Endometrial microvascular endothelial cells (primary cell): ENCODE data around the gene ENTPD8. TPM values are rescaled to one million over a fixed set of nuclear protein-coding genes. Genes with fewer than 3 reads are reported as not detected.
"Not testable (repeated sequence)": the region's sequence is repeated elsewhere in the genome, so short reads cannot be mapped to it uniquely, and the experiment has no call there.

ENCODE experiments used
- in situ Hi-C: cut with HindIII; loops from 2 replicates; pipeline ENCODE4 v1.10.0; 2017; ENCODE audit warnings: low sequenced_read_pairs, low pct_unique_long_range_greater_than_20kb; ENCODE audit errors: inconsistent ontology term
- total RNA-seq: library from RNA; depleted of rRNA; stranded (reverse); fragments of >200 nt; gene quantifications from one replicate; pipeline ENCODE4 v1.2.3, GENCODE V29; 2015; ENCODE audit errors: inconsistent ontology term

Gene ENTPD8
- total RNA-seq, 1 donor from 2014 or later, result not detected

DNA sequence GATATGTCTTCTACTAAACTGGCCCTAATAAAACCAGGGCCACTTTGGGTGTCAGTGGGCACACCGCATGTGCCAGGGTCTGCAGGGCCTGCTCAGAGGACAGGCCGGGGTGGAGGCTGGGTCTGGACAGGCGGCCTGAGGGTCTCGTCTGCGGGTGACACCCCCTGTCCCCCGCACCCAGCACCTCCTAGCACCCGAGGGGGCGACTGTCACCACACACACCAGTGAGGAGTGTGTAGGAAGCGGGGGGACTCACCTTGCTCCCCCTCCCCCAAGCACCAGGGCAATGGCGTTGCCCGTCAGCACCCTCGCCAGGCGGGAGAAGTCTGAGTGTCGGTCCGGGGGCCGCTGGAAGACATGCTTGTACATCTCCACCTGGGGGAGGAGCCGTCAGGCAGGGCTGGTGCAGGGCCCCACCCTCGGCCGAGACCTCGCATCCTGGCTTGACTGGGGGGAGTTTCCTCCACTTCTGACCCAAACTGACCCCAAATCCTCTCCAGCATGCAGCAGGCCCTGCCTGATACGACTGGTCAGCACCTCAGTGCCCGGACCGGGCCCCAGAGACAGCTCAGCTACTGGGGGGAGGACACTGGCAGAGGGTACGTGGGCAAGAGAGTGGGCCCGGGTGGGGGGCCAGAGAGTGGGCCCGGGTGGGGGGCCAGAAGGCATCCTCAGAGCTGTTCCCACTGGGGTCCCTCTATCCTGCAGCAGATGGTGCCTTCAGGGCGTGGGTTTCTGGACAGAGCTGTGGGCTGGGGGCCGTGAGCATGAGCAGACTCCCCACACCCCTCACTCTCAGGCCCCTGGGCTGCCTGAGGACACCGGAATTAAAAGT lies 36.8 kb upstream of the ENTPD8 start:
- in situ Hi-C loops, result no loop called here

DNA sequence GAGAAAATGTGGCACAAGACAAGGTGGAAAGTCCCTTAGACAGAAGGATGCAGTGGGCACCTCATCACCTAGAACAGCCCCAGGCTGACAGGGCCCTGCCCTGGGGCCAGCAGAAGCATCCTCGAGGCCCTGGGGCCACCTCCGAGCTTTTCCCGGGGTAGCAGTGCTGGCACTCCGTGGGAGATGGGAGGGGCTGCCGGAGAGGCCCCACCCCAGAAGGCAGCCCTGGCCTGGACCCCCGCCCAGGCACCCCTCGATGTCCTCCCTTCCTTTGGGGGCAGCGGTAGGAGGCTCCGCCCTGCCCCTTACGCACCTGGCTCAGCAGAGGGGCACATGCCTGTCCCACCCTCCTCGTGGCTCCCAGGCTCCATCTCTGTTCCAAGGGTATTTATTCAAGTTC lies 35.7 kb upstream of the ENTPD8 start:
- in situ Hi-C loops, result no loop called here

DNA sequence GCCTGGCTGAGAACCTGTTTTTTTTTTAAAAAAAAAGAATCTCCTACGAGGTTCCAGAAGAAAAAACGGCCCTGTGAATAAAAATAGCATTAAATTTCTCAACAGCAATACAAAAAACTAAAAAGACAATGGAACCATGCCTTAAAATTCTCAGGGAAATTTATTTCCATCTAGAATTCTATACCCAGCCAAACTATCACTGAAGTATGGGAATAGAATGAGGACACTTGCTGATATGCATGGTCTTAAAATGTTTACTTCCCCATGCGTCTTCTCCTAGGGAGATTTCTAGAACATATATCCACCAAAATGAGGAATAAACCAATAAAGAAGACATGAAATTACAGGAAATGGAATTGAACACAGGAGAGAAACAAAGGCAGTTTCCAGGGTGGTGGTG lies 34.5 kb upstream of the ENTPD8 start:
- in situ Hi-C loops, result no loop called here

DNA sequence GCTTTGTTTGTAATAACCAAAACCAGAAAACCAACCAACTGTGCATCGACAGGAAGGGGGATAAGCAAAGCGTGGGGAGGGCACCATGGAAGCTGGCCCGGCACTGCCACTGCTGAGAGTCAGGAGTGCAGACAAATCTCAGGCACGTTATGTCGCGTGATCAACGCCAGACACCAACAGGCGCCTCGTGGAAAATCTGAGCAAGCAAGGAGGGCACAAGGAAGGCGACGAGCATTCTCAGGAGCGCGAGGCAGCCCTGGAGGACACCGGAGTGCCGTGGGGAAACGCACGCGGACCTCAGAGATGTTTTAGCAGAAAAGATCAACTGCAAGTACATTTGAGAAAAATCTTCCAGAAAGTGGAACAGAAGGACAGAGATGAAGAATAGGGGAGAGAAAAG lies 33.1 kb upstream of the ENTPD8 start:
- in situ Hi-C loops, result no loop called here

DNA sequence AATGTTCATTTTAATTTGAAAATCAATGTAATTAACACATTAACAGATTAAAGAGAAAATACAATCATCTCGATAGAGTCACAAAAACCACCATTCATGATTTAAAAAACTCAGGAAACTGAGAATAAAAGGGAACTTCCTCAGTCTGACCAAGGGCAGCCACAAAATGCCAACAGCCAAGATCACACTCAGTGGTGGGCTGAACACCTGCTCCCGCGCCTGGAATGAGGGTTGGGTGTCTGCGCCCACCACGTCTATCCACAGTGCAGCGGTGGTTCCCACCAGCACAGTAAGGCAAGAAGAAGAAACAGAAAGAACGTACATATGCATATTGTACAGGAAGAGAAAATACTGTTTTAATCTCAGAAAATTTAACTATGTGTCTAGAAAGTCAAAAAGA lies 29.6 kb upstream of the ENTPD8 start:
- in situ Hi-C loops, result no loop called here

DNA sequence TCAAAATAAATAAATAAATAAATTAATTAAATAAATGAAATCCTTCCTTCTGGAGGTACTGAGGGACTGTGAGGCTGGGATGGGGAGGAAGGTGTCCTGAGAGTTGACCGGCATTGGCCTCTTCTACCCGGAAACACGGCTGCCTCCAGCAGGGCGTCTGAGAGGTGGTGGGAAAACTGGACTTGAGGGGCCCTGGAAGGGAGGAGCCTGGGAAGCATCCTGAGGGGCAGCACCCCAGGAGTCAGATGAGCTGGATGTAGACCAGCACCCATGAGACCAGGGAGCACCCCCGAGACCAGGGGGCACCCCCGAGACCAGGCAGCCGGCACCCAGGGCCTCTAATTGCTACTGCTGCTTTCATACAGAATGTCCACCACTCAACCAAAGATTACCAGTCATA lies 26.7 kb upstream of the ENTPD8 start:
- in situ Hi-C loops, result no loop called here

DNA sequence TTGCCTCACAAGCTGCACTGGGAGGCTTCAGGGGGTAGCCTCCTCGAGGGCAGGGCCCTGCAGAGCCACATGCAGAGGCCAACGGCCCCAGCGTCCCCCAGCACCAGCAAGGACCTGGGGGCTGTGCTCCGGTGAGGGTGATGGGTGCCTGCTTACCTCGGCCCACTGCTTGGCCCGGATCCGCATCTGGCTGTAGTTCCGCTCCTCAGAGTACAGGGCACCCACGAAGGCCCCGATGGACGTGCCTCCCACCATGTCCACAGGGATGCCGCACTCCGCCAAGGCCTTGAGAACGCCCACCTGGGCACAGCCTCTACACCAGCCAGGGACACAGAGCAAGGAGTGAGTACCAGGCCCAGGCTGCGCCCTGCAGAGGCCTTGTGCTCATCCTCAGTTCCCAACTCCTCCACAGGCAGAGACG lies 26.0 kb upstream of the ENTPD8 start:
- in situ Hi-C loops, result no loop called here

DNA sequence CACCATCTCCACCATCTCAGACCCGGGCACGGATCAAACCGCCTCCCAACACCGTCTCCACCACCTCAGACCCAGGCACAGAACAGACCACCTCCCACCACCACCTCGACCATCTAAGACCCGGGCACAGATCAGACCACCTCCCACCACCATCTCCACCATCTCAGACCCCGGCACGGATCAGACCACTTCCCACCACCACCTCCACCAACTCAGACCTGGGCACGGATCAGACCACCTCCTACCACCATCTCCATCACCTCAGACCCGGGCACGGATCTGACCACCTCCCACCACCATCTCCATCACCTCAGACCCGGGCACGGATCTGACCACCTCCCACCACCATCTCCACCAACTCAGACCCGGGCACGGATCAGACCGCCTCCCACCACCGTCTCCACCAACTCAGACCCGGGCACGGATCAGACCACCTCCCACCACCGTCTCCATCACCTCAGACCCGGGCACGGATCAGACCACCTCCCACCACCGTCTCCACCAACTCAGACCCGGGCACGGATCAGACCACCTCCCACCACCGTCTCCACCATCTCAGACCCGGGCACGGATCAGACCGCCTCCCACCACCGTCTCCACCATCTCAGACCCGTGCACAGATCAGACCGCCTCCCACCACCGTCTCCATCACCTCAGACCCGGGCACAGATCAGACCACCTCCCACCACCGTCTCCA lies 25.4 kb upstream of the ENTPD8 start:
- in situ Hi-C loops, result not testable (repeated sequence)

DNA sequence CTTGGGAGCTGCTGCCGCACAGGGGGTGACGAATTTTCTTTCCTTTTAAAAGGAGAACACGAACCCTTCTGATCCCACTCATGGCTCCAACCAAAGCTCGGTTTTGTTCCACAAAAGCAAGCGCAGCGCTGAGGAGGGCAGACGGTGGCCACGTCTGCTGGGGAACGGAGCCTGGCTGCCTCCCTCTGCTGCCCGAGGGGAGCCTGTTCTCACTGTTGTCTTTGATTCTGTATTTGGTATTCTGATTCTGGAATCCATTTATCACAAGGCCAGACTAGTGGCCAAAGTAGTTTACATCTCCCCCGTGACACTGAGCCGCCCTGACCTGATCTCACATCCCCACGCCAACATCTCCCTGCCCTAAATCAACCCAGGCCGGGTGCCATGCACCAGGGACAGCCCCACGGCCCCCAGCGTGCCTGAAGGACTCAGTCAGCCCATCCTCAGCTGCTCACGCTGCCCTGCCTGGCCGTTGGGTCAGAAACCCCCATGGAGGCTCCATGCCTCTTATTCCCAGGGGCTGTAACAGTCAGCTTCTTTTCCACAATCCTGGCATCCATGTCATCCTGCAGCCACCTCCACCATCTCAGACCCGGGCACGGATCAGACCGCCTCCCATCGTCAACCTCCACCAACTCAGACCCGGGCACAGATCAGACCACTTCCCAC lies 24.7 kb upstream of the ENTPD8 start:
- in situ Hi-C loops, result no loop called here

DNA sequence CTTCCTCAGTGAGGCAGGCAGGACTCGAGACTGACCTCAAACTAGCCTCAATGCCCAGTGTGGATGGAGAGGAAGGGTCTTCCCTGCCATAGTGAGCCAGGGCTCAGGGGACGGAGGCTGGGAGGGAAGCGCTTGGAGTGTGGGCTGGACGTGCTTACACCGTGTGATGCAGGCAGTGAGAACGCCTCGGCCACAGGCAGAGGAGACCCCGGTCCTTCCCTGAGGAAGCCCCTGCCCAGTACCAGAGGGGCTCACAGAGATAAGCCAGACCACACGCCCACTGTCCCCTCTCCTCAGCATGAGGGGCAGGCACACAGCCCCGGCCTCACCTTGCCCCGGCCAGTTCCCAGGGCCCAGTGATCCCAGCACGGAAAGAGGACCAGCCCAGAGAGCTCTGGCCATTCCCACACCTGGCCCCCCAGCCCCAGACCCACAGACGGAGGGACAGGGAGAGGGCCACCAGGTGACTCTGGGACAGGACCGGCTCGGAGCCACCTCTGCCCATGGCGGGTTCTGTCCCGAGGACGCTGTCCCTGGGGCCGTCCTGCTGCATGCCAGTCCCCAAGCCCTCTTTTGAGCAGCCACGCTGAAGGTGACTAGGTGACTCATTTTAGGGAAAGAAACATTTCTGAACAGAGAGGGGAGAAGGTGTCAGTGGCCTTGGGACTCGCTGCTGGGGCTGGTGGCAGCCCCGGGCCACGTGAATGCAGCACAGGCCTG lies 24.0 kb upstream of the ENTPD8 start:
- in situ Hi-C loops, result no loop called here

DNA sequence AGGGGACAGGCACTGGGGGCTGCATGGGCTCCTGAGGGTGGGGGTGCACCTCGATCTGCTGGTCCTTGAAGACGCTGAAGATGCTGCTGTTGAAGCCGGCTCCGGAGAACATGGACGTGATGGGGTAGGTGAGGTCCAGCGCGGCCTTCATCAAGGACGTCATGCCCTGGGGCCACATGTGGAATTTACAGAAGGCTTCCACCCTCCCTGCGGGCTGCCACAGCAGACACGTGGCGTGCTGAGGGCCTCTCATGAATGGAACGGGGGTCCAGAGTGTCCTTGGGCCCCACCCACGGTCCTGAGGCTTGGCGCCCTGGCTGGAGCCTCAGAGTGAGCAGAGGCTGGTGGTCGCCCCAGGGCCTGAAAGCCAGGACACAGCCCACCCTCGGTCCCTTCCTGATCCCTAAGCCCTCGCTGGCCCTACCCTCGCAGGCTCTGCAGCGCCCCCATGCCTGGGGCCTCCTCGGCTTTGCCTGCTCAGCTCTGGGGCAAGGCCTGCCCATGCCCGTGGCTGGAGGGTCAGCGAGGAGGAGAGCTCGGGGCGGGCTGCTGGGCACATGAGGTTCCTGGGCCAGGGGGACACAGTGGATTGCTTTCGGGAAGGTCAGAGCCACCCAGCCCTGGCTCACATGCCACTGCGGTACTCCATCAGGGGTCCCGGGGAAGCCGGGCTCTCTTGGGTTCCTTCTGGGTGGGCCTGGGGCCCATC lies 23.3 kb upstream of the ENTPD8 start:
- in situ Hi-C loops, result no loop called here

DNA sequence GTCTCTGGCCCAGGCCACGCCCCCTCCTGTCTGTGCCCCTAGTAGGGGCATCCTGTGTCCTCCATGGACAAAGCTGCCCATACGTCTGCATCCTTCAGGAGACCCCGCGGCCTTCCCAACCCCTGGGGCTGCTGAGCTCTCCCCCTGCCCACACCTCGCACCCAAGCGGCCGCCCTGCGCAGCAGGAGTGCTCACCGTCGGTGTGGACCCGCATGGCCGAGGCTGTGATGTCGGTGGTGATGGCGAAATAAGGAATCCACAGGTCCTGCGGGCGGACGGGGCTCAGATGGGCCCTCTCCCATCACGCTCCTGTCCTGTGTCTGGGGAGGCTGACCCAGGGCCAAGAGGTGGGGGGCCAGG lies 22.8 kb upstream of the ENTPD8 start:
- in situ Hi-C loops, result no loop called here

DNA sequence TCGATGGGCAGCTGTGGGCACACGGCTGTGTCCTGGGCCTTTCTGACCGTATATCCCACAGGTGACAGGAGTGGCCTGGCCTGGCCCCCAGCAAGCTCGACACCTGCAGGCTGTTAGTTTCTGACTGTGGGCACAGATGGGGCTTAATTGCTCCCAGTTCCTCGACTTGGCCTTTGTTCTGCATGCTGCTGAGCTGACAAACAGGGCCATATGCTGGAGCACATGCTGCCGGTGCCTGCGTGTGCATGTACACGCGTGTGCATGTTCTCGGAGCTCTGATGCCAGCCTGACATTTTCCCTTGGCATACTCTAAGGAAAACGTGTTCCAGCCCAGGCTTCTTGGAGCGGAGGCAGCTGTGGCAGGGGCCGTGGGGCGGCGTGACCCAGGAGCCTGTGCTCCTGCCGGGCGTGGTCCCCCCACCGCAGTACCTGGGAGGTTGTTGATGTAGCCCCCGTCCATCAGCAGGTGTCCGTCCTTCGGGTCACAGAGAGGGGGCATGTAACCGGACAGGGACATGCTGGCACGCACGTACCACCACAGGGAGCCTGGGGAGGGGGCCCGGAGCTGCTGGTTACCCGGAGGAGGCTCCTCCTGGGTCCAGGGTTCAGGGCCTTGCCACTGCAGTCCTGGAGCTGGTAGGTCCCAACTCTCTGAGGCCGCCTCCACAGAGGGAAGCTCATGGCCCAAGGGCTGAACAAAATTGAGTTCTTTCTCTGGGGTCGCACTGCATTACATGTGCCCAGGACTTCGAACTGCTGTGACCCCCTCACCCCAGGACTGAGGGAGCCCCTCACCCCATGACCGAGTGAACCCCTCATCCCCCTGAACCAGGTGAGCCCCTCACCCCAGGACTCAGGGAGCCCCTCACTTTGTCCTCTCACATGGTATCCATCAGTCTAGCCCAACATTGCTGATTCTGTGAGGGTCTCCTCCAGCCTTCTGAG lies 22.1 kb upstream of the ENTPD8 start:
- in situ Hi-C loops, result no loop called here

DNA sequence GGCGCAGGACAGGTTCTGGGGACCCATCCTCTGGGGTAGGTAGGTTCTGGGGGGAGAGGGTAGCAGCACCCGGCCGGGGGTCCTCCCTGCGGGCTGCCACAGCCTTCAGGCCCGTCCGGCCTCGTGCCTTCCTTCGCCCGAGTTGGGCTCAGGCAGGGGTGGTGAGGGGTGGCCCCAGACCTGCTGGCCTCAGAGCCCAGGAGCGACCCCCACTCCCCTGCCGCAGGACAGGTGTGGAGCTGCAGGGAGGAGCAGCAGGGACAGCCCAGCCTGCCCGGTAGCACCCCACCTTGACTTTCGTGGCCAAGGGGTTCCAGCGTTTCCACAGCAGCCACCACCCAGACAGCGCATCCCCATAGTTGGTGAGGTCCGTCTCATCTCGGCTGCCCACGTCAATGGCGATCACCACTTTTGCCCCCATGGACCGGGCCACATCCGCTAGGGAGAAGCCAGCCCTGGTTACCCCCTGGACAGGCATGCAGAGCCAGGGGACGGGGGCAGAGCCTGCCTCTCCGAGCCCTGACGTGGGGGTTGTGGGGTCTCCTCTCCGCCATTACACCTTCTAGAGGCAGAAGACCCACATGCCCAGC lies 21.3 kb upstream of the ENTPD8 start:
- in situ Hi-C loops, result no loop called here

DNA sequence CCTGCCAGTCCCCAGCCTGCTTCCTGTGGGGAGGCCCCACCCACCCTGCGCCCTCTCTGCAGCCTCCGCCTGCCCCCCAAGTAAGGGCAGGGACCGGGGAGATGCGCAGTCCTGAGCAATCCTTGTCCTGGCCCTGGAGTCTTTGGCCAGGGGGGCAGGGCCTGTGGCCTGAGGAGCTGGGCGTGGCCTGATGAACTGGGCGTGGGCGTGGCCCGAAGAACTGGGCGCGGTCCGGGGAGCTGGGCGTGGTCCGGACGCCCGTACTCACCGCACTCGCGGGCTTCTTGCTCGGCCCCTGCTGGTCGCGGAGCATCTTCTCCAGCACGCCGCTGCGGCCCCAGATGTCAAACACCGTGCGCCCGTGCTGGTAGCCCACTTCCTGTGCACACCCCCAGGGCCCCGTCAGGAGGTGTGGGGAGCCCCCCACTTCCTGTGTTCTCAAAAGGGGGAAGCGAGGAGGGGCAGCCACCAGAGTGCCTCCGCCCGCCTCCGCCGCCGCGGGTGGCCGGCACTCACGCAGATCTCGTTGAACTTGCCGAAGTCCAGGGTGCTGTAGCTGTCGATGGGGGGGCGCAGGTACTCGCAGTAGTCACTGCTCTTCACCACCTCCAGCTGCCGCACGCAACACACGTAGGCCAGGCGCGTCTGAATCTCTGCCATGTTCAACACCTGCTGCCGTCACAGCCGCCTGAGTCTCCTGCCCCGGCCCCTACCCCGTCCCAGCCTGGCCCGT lies 20.7 kb upstream of the ENTPD8 start:
- in situ Hi-C loops, result no loop called here

DNA sequence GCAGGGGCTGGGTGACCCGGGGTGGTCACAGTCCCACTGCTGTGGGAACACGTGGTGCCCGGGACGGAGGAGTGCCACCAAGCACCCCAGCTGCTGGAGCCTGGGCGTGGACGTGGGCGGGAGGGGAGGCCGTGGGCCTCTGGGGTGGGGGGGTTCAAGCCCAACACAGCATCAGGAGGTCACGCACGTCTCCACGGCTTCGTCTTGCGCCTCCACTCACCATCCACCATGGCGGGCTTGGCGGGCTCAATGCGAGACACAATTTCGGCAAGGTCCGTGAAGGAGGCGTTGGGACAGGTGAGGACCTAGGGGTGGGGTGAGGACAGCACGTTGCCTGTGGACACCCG lies 20.1 kb upstream of the ENTPD8 start:
- in situ Hi-C loops, result no loop called here
